Mesenteric fat pad (tissue), 1 donor: Measurements from ENCODE around the gene RALGPS1. TPM values are rescaled to one million over a fixed set of nuclear protein-coding genes. Genes with fewer than 3 reads are reported as not detected.
A peak's percentile ranks its signal among the peaks of the same experiment; 100 is the strongest.

Experiments
- DNase-seq: peaks from one replicate; pipeline ENCODE4 v3.0.0-alpha.2; 2020; ENCODE audit warnings: low spot score
- total RNA-seq: library from RNA; stranded (reverse); fragmentation: NEBNext Ultra II Directional; extraction: Animal tissue kit (Norgen Biotek cat#: 25700); gene quantifications from one replicate; pipeline ENCODE4 v1.2.1, GENCODE V29; 2021
- donor health status: DM: yes; HTN: yes; CAD: no.

RALGPS1 gene
- total RNA-seq, 1 donor from 2014 or later = 4.8 TPM

GRCh38 chr9:127233989-127234388 lies 319.4 kb downstream of the RALGPS1 start:
- no peak for DNase-seq

- DNase-seq = no peak
Observed at GRCh38 chr9:127237801-127238200, 323.2 kb downstream of the RALGPS1 start.

- DNase-seq = no peak
Observed at GRCh38 chr9:127241354-127241753, 326.8 kb downstream of the RALGPS1 start.

- DNase-seq = peak; percentile 98
Observed at GRCh38 chr9:127244609-127245601, 330.3 kb downstream of the RALGPS1 start.

- DNase-seq = no peak
Observed at GRCh38 chr9:127245637-127246164, 331.1 kb downstream of the RALGPS1 start.

- no peak for DNase-seq
Observed at GRCh38 chr9:127248241-127248640, 333.7 kb downstream of the RALGPS1 start.

- no peak for DNase-seq
Observed at GRCh38 chr9:127249877-127250276, 335.3 kb downstream of the RALGPS1 start.

- DNase-seq = no peak
Observed at GRCh38 chr9:127250896-127251391, 336.4 kb downstream of the RALGPS1 start.

- no peak for DNase-seq
Observed at GRCh38 chr9:127252410-127253318, 338.1 kb downstream of the RALGPS1 start.

- no peak for DNase-seq
Observed at GRCh38 chr9:127253446-127253845, 338.9 kb downstream of the RALGPS1 start.

GRCh38 chr9:127255692-127256091 lies 341.1 kb downstream of the RALGPS1 start:
- no peak for DNase-seq

- DNase-seq = no peak
Observed at GRCh38 chr9:127256324-127256723, 341.7 kb downstream of the RALGPS1 start.

- DNase-seq = no peak
Observed at GRCh38 chr9:127258606-127259471, 344.3 kb downstream of the RALGPS1 start.

- no peak for DNase-seq
Observed at GRCh38 chr9:127262602-127263001, 348.0 kb downstream of the RALGPS1 start.

- no peak for DNase-seq
Observed at GRCh38 chr9:127263237-127263636, 348.7 kb downstream of the RALGPS1 start.

GRCh38 chr9:127263664-127264063 lies 349.1 kb downstream of the RALGPS1 start:
- no peak for DNase-seq

- DNase-seq = no peak
Observed at GRCh38 chr9:127264462-127265219, 350.1 kb downstream of the RALGPS1 start, which contains the start of gene GARNL3. Gene GARNL3 (plus strand): TSS chr9:127264774. CDS start chr9:127264878, 104 bp downstream.

GRCh38 chr9:127267793-127268525 lies 353.4 kb downstream of the RALGPS1 start:
- DNase-seq = no peak

GRCh38 chr9:127269449-127269848 lies 354.9 kb downstream of the RALGPS1 start:
- DNase-seq = no peak
